DOHH2 (cell line): Measurements from ENCODE around the gene TSHZ2.

Experiments used
- H3F3A ChIP-seq: fragments of 200-600 bp; sonication (generic), shearing (Covaris generic); 2 replicates; pipeline ENCODE4 v1.6.0; 2016; ENCODE audit warnings: antibody characterized with exemption, mild to moderate bottlenecking; ENCODE audit not compliant: control insufficient read depth, insufficient read depth
- H3K27ac ChIP-seq: fragments of 200-600 bp; sonication (generic); 2 replicates; pipeline ENCODE4 v1.5.1; 2014; ENCODE audit warnings: low read depth, mild to moderate bottlenecking, low read length, moderate library complexity
- H3K27me3 ChIP-seq: fragments of 200-600 bp; sonication (generic); 2 replicates; pipeline ENCODE4 v1.6.1; 2014; ENCODE audit warnings: mild to moderate bottlenecking, low read length, mixed read lengths; ENCODE audit not compliant: control insufficient read depth
- H3K36me3 ChIP-seq: fragments of 200-600 bp; sonication (generic); 2 replicates; pipeline ENCODE4 v1.6.1; 2014; ENCODE audit warnings: mild to moderate bottlenecking, low read length, moderate library complexity, mixed read lengths; ENCODE audit not compliant: control insufficient read depth
- H3K4me1 ChIP-seq: fragments of 200-600 bp; sonication (generic); 2 replicates; pipeline ENCODE4 v1.6.1; 2014; ENCODE audit warnings: mild to moderate bottlenecking, low read length, mixed read lengths; ENCODE audit not compliant: control insufficient read depth
- H3K4me2 ChIP-seq: fragments of 200-600 bp; sonication (generic); 2 replicates; pipeline ENCODE4 v1.6.0; 2014; ENCODE audit warnings: mild to moderate bottlenecking, low read length, moderate library complexity
- H3K4me3 ChIP-seq: fragments of 200-600 bp; sonication (generic); 2 replicates; pipeline ENCODE4 v1.5.1; 2014; ENCODE audit warnings: mild to moderate bottlenecking, low read length, mixed read lengths
- H3K79me2 ChIP-seq: fragments of 200-600 bp; sonication (generic); 2 replicates; pipeline ENCODE4 v1.6.1; 2014; ENCODE audit warnings: mild to moderate bottlenecking, low read length, mixed read lengths; ENCODE audit not compliant: control insufficient read depth
- H3K9me2 ChIP-seq: fragments of 200-600 bp; sonication (generic); replicated peaks from 2 replicates; pipeline ENCODE4 v1.6.1; 2014; ENCODE audit warnings: mild to moderate bottlenecking, low read length, mixed read lengths; ENCODE audit not compliant: control insufficient read depth
- H3K9me3 ChIP-seq: fragments of 200-600 bp; sonication (generic); 2 replicates; pipeline ENCODE4 v1.6.1; 2014; ENCODE audit warnings: antibody characterized with exemption, low read length, mixed read lengths; ENCODE audit not compliant: control insufficient read depth, insufficient read depth
- H4K20me1 ChIP-seq: fragments of 200-600 bp; sonication (generic); 2 replicates; pipeline ENCODE4 v1.6.0; 2014; ENCODE audit warnings: low read depth, mild to moderate bottlenecking, antibody characterized with exemption, low read length, moderate library complexity; ENCODE audit not compliant: control insufficient read depth, insufficient read depth
- EZH2phosphoT487 ChIP-seq: fragments of 200-600 bp; sonication (generic); IDR thresholded peaks from 2 replicates; pipeline ENCODE4 v1.6.1; 2017; ENCODE audit warnings: borderline replicate concordance, mild to moderate bottlenecking, antibody characterized with exemption, low read length, moderate library complexity, mixed read lengths
- TF ChIP-seq, protein P1 (sequence below): fragments of 200-600 bp; sonication (generic); IDR thresholded peaks from one replicate; pipeline ENCODE4 v1.5.1; 2014; ENCODE audit warnings: antibody characterized with exemption, mild to moderate bottlenecking, low read depth, low read length; ENCODE audit not compliant: poor library complexity, severe bottlenecking

TSHZ2 gene

DNA sequence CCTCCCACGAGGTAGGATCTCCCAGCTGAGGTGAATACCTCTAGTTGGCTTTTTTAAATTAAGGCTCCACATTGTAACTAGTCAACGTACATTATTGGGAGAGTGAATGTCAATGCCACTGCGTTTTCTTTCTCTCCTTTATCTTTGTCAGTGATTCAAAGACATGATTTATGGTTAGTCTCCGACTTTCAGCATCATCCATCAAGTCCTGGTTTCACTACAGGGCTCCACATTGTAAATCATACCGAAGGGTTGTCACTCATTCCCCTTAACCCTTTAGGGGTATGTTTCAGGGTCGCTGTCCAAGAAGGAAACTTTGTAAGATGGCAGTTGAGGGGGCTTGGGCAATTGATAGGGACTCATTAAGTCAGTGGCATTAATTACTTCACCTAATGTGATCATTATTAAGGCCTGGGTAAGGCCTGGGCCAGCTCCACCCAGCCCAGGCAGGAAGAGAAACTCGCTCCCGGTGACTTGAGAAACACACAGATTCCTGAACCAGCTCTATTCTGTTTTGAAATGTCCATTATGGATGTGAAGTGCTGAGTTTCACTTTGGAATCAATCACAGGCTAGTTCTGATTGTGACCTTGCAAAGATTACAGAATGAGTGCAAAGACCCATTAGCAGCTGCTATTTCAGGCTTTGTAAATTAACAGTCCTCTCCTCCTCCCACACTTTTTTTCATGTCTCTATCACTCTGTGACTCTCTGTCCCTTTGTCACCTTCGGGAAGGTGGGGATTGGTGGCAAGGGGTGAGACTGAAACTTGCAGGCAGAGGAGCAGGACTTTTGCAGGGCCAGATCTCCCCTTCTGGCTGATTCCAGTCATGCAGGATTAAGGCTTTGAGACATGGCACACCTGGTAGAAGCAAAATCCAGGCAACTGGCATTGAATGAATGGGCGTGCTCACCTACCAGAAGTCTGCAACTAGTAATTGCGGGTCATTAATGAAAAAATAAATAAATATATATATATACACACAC is 222.4 kb downstream of the TSHZ2 start:
- Histone ChIP-seq H3K9me2 (no peaks in the 10 kb centered on the region), H3K9me3 (no peaks in the 10 kb centered on the region), H4K20me1 (no peaks in the 10 kb centered on the region), H3K79me2 (no peaks in the 10 kb centered on the region), H3K36me3 (no peaks in the 10 kb centered on the region), H3K4me1 (no peaks in the 10 kb centered on the region), H3F3A (no peaks in the 10 kb centered on the region), H3K27ac (no peak overlapping the region), H3K4me3 (no peak overlapping the region), H3K4me2 (no peak overlapping the region), H3K27me3 (0 out of 2 replicates have a peak, but pooled peaks cover 3% of the 10 kb centered on the region)
- TF ChIP-seq, protein P1, sequence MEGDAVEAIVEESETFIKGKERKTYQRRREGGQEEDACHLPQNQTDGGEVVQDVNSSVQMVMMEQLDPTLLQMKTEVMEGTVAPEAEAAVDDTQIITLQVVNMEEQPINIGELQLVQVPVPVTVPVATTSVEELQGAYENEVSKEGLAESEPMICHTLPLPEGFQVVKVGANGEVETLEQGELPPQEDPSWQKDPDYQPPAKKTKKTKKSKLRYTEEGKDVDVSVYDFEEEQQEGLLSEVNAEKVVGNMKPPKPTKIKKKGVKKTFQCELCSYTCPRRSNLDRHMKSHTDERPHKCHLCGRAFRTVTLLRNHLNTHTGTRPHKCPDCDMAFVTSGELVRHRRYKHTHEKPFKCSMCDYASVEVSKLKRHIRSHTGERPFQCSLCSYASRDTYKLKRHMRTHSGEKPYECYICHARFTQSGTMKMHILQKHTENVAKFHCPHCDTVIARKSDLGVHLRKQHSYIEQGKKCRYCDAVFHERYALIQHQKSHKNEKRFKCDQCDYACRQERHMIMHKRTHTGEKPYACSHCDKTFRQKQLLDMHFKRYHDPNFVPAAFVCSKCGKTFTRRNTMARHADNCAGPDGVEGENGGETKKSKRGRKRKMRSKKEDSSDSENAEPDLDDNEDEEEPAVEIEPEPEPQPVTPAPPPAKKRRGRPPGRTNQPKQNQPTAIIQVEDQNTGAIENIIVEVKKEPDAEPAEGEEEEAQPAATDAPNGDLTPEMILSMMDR, result no peak
- no peak for TF ChIP-seq EZH2phosphoT487

DNA sequence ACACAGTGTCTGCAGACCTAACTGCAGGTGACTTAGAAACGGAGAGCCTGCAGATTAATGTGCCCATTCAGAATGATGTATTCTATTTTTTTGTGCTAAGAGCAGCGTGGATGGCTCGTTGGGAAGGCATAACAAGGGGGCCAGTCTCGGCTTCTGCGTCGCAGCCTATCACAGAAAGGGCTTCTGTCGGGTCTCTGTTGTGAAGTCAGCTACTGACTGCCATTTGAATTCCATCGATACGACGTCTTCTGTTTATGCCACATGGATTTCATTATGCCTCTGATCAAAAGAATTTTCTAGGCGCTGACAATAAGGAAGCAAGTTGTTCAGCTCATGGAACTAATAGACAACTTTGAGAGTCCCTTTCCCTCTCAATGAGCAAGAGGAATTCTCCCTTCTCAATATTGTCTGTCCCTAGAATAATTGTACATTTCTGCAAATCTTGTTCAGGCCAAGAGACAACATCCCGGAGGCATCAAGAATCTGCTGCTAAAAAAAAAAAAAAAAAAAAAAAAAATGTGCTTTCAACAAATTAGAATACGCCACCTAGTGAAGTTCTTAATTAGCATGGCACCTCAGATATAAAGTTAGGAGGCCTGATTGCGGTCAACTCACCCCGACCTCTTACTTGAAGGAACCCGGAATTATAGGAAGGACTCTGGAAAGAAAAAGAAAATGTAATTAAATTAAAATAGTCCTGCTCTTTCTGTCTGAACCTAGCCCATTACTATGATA is 223.9 kb downstream of the TSHZ2 start:
- no peaks in the 10 kb centered on the region for H3K9me2 ChIP-seq
- no peaks in the 10 kb centered on the region for H3K36me3 ChIP-seq
- H3K79me2 ChIP-seq, result no peaks in the 10 kb centered on the region
- no peaks in the 10 kb centered on the region for H4K20me1 ChIP-seq
- H3K4me3 ChIP-seq, result no peak overlapping the region
- 0 out of 2 replicates have a peak, but pooled peaks cover 3% of the 10 kb centered on the region for H3K27me3 ChIP-seq
- H3K27ac ChIP-seq, result no peak overlapping the region
- H3K9me3 ChIP-seq, result no peaks in the 10 kb centered on the region
- H3K4me2 ChIP-seq, result no peak overlapping the region
- no peaks in the 10 kb centered on the region for H3F3A ChIP-seq
- H3K4me1 ChIP-seq, result no peaks in the 10 kb centered on the region
- TF ChIP-seq, protein P1, result peak; percentile 6
- TF ChIP-seq EZH2phosphoT487, result no peak

DNA sequence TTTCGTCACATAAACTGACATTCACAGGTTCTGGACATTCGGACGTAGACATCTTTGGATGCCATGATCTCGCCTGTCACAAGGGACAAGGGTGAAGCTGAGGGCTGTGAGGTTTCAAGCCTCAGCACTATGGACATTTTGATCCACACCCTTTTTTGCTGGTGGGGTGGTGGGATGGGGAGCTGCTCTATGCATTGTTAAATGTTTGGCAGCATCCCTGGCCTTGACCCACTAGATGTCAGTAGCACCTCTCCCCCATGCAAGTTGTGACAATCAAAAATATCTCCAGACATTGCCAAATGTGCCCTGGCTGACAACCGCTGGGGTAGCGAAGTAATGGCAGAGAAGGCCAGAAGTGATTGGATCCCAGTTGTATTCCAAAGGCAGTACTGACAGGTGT is 229.4 kb downstream of the TSHZ2 start:
- no peaks in the 10 kb centered on the region for H4K20me1 ChIP-seq
- H3K79me2 ChIP-seq, result no peaks in the 10 kb centered on the region
- H3K4me3 ChIP-seq, result no peak overlapping the region
- no peaks in the 10 kb centered on the region for H3K4me1 ChIP-seq
- no peaks in the 10 kb centered on the region for H3K36me3 ChIP-seq
- no peak overlapping the region for H3K4me2 ChIP-seq
- no peak overlapping the region for H3K27ac ChIP-seq
- no peaks in the 10 kb centered on the region for H3K27me3 ChIP-seq
- no peaks in the 10 kb centered on the region for H3F3A ChIP-seq
- H3K9me3 ChIP-seq, result no peaks in the 10 kb centered on the region
- no peak for TF ChIP-seq EZH2phosphoT487
- TF ChIP-seq, protein P1, result no peak
- no peaks in the 10 kb centered on the region for H3K9me2 ChIP-seq
